Keratinocyte (primary cell): Measurements from ENCODE around the gene NALF2. TPM values are rescaled to one million over a fixed set of nuclear protein-coding genes. Genes with fewer than 3 reads are reported as not detected.

Source experiments
- DNase-seq: peaks from one replicate; pipeline ENCODE4 v3.0.0-alpha.2; 2011; ENCODE audit warnings: low read depth, missing footprints, low spot score
- FAIRE-seq: peaks from 2 replicates; lab custom pipeline; 2011; peaks lifted over from hg19 to GRCh38; lab: Jason Lieb, UNC
- H2AFZ ChIP-seq: 2 replicates; pipeline ENCODE4 v1.6.0; 2012; ENCODE audit warnings: low read length, control low read depth, inconsistent platforms; ENCODE audit not compliant: control insufficient read depth
- H3K27ac ChIP-seq: 2 replicates; pipeline ENCODE4 v1.5.1; 2011; ENCODE audit warnings: low read length; ENCODE audit not compliant: control insufficient read depth, insufficient read depth
- H3K27me3 ChIP-seq: 3 replicates; pipeline ENCODE4 v1.6.0; 2011; ENCODE audit warnings: low read length; ENCODE audit not compliant: control insufficient read depth, insufficient read depth; ENCODE audit errors: extremely low read depth
- H3K36me3 ChIP-seq, 2 experiments: 2 replicates in 1 of 2; 3 replicates in 1 of 2; pipeline ENCODE4 v1.5.1; 2011; ENCODE audit warnings: low read length in 2 of 2, mild to moderate bottlenecking in 1 of 2; ENCODE audit not compliant: control insufficient read depth in 2 of 2, insufficient read depth in 2 of 2; ENCODE audit errors: extremely low read depth in 1 of 2
- H3K4me1 ChIP-seq: 3 replicates; pipeline ENCODE4 v1.5.1; 2011; ENCODE audit warnings: low read length; ENCODE audit not compliant: control insufficient read depth, insufficient read depth; ENCODE audit errors: extremely low read depth
- H3K4me2 ChIP-seq: 3 replicates; pipeline ENCODE4 v1.6.0; 2011; ENCODE audit warnings: low read depth, low read length; ENCODE audit not compliant: control insufficient read depth, insufficient read depth; ENCODE audit errors: extremely low read depth
- H3K4me3 ChIP-seq, 3 experiments: fragments of 200-600 bp in 1 of 3; sonication (generic) in 1 of 3; 2 replicates in 2 of 3; 3 replicates in 1 of 3; pipeline ENCODE4 v1.5.1; 2011 to 2016; ENCODE audit warnings: low read length in 3 of 3, mild to moderate bottlenecking in 3 of 3, control low read depth in 2 of 3, inconsistent platforms in 1 of 3, low read depth in 1 of 3, mixed read lengths in 1 of 3, mixed run types in 1 of 3, moderate library complexity in 1 of 3; ENCODE audit not compliant: control insufficient read depth in 2 of 3, insufficient read depth in 2 of 3; ENCODE audit errors: extremely low read depth in 1 of 3
- H3K79me2 ChIP-seq: 2 replicates; pipeline ENCODE4 v1.6.0; 2012; ENCODE audit warnings: low read length; ENCODE audit not compliant: control insufficient read depth, insufficient read depth
- H3K9ac ChIP-seq: 3 replicates; pipeline ENCODE4 v1.6.0; 2011; ENCODE audit warnings: low read length; ENCODE audit not compliant: control insufficient read depth, insufficient read depth; ENCODE audit errors: extremely low read depth
- H3K9me1 ChIP-seq: 3 replicates; pipeline ENCODE4 v1.6.0; 2011; ENCODE audit warnings: low read length; ENCODE audit not compliant: control insufficient read depth, insufficient read depth; ENCODE audit errors: extremely low read depth
- H3K9me3 ChIP-seq: 2 replicates; pipeline ENCODE4 v1.5.1; 2012; ENCODE audit warnings: low read depth, low read length; ENCODE audit not compliant: control insufficient read depth
- H4K20me1 ChIP-seq: 3 replicates; pipeline ENCODE4 v1.6.0; 2011; ENCODE audit warnings: low read length; ENCODE audit not compliant: control insufficient read depth, insufficient read depth; ENCODE audit errors: extremely low read depth
- EZH2 ChIP-seq: IDR thresholded peaks from one replicate; pipeline ENCODE4 v1.6.1; 2012; ENCODE audit warnings: inconsistent platforms, mild to moderate bottlenecking, low read length, moderate library complexity
- dilution Hi-C: fragments of 300-500 bp; cut with MboI; formaldehyde crosslinking; loops from one replicate; pipeline ENCODE4 v1.7.0; 2020; ENCODE audit warnings: low sequenced_read_pairs; ENCODE audit not compliant: extremely low pct_ligation_motif_present
- polyA plus RNA-seq, 5 experiments: library from polyadenylated mRNA; depleted of rRNA in 3 of 5; stranded (reverse) in 3 of 5; stranded (forward) in 1 of 5; unstranded in 1 of 5; fragments of >200 nt; gene quantifications; 1 replicate in 1 of 5; 2 replicates in 3 of 5; 3 replicates in 1 of 5; pipeline versions ENCODE4 v1.2.1 to v1.2.3, GENCODE V29; 2011 to 2012; ENCODE audit warnings: missing spikeins in 2 of 5, low read depth in 1 of 5, low replicate concordance in 1 of 5
- TF ChIP-seq, protein P1 (sequence below), 3 experiments: IDR thresholded peaks in 1 of 3; conservative IDR thresholded peaks in 1 of 3; optimal IDR thresholded peaks in 1 of 3; 2 replicates in 2 of 3; 3 replicates in 1 of 3; pipeline versions ENCODE3 to v1.5.1; 2011; ENCODE audit warnings: low read length in 3 of 3, mild to moderate bottlenecking in 3 of 3, moderate library complexity in 2 of 3, control low read depth in 1 of 3, inconsistent platforms in 1 of 3; ENCODE audit not compliant: insufficient read depth in 2 of 3; ENCODE audit errors: extremely low read depth in 1 of 3

The NALF2 gene
- polyA plus RNA-seq, 1 donor (not counting 4 experiments of a cell fraction or from before 2014, with no cell fraction given): 2.5 TPM

- no peak overlapping the region for H3K27ac ChIP-seq
- H3K9ac ChIP-seq: no peak overlapping the region
- no peaks in the 10 kb centered on the region for H3K9me3 ChIP-seq
- TF ChIP-seq, protein P1, sequence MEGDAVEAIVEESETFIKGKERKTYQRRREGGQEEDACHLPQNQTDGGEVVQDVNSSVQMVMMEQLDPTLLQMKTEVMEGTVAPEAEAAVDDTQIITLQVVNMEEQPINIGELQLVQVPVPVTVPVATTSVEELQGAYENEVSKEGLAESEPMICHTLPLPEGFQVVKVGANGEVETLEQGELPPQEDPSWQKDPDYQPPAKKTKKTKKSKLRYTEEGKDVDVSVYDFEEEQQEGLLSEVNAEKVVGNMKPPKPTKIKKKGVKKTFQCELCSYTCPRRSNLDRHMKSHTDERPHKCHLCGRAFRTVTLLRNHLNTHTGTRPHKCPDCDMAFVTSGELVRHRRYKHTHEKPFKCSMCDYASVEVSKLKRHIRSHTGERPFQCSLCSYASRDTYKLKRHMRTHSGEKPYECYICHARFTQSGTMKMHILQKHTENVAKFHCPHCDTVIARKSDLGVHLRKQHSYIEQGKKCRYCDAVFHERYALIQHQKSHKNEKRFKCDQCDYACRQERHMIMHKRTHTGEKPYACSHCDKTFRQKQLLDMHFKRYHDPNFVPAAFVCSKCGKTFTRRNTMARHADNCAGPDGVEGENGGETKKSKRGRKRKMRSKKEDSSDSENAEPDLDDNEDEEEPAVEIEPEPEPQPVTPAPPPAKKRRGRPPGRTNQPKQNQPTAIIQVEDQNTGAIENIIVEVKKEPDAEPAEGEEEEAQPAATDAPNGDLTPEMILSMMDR (optimal IDR thresholded peaks at IDR 0.05 in 1 of 3, IDR thresholded peaks at IDR 0.05 in 1 of 3, conservative IDR thresholded peaks at IDR 0.05 in 1 of 3; ENCODE audit: extremely low read depth in 1 of 3, insufficient read depth in 2 of 3, low read length in 3 of 3): no peak
- TF ChIP-seq EZH2: no peak
- H3K9me1 ChIP-seq: no peaks in the 10 kb centered on the region
- no peak overlapping the region for H3K4me3 ChIP-seq
- no peaks in the 10 kb centered on the region for H3K4me1 ChIP-seq
- no peak for DNase-seq
- H4K20me1 ChIP-seq: no peaks in the 10 kb centered on the region
- FAIRE-seq: no peak
- no peak overlapping the region for H2AFZ ChIP-seq
- no peaks in the 10 kb centered on the region for H3K36me3 ChIP-seq
- no peaks in the 10 kb centered on the region for H3K27me3 ChIP-seq
- no peak overlapping the region for H3K4me2 ChIP-seq
- dilution Hi-C loops: no loop called here
- no peaks in the 10 kb centered on the region for H3K79me2 ChIP-seq
These were observed 48.4 kb downstream of the NALF2 start for GRCh38 chrX:69552512-69552911.

Other genes with a start within 250 kb of the NALF2 start
- 0.72 to 1.1 TPM (median 0.75 TPM) in 3 replicates for gene EDA, start 111.8 kb downstream of the NALF2 start, polyA plus RNA-seq